ENCODE results near the gene BTD.
A peak's percentile ranks its signal among the peaks of the same experiment; 100 is the strongest.
"Not testable (repeated sequence)": the region's sequence is repeated elsewhere in the genome, so short reads cannot be mapped to it uniquely, and the experiment has no call there.

BTD gene

GRCh38 chr3:15606434-15606891 lies 4.9 kb downstream of the BTD start:
- DNase-seq = no peak

- peak; percentile 97 for DNase-seq
Observed at GRCh38 chr3:15610082-15610759, 8.7 kb downstream of the BTD start.

GRCh38 chr3:15611018-15611417 lies 9.5 kb downstream of the BTD start:
- no peak for DNase-seq

GRCh38 chr3:15612001-15612400 lies 10.5 kb downstream of the BTD start:
- DNase-seq = no peak

GRCh38 chr3:15614958-15615357 lies 13.4 kb downstream of the BTD start:
- DNase-seq = no peak

GRCh38 chr3:15616053-15616452 lies 14.5 kb downstream of the BTD start:
- DNase-seq = peak; percentile 80

- DNase-seq = not testable (repeated sequence)
Observed at GRCh38 chr3:15619659-15620464, 18.3 kb downstream of the BTD start.

DNA sequence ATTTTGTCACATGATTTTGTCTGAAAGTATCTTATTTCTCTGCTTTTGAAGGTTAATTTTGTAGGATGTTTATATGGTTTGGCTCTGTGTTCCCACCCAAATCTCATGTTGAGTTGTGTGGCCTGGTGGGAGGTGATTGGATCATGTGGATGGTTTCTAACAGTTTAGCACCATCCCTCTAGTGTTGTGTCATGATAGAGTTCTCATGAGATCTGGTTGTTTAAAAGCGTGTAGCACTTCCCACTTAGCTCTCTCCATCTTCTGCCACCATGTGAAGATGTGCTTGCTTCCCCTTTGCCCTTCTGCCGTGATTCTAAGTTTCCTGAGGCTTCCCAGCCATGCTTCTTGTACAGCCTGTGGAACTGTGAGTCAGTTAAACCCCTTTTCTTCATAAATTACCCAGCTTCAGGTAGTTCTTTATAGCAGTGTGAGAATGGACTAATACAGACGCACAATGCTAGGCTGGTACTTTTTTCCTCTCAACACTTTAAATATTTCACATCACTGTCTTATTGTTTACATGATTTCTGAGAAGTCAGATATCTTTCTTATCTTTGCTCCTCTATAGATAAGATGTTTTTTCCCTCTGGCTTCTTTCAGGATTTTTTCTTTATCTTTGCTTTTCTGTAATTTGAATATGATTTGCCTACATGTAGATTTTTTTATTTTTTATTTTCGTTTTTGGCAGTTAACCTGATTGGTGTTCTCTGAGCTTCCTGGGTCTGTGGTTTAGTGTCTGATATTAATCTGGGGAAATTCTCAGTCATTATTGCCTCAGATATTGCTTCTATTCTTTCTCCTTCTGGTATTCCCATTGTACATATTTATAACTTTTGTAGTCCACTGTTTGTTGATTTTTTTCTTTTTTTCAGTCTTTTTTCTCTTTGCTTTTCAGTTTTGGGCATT lies 22.2 kb downstream of the BTD start:
- no peak for DNase-seq

DNA sequence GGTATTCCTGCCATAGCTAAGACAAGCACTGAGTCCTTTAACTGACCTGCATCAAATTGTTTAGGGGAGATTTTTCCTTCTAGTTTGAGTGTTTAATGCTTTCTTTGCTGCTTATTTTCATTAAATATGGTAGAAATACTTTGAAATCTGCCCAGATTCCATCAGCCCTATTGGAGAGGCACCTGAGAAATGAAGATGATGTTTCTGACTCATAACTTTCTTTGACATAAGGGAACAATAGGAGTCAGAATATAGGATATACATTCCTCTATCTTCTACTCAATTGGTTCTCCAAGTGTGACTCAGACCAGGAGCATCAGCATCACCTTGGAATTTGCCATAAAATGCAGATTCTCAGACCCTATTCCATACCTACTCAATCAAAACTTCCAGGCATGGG lies 27.4 kb downstream of the BTD start:
- no peak for DNase-seq

- DNase-seq = peak; percentile 82
Observed at GRCh38 chr3:15629860-15630597, 28.5 kb downstream of the BTD start.

DNA sequence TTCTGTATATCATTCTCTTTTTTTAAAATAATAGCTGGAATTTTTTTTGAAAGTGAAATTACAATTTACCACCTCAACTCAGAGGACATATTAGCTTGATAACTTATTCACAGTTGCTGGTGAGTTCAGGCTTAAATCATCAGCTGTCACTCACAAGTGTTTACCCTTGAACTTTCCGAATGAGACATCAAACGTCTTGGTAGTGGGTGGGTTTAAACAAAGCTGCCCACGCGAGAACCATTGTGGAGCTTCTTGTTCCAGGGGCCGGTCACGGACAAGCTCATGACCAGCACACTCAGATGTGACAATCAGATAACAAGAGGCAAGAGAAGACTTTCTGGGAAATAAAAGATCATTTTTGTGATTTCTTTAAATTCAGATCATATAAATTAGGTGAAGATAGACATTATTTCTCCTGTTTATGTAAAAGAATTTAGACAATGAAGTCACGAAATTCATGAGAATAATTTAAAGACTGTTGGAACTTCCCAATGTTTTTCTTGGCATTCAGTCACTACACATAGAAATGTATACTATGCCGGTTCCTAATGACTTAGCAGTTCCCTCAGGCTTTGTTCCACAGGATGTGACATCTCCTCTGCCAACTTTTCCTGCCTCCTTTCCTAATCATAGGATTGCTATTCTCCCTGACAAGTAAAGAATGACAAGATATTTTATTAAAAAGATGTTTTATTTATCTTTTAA lies 29.3 kb downstream of the BTD start:
- DNase-seq = peak; percentile 78

DNA sequence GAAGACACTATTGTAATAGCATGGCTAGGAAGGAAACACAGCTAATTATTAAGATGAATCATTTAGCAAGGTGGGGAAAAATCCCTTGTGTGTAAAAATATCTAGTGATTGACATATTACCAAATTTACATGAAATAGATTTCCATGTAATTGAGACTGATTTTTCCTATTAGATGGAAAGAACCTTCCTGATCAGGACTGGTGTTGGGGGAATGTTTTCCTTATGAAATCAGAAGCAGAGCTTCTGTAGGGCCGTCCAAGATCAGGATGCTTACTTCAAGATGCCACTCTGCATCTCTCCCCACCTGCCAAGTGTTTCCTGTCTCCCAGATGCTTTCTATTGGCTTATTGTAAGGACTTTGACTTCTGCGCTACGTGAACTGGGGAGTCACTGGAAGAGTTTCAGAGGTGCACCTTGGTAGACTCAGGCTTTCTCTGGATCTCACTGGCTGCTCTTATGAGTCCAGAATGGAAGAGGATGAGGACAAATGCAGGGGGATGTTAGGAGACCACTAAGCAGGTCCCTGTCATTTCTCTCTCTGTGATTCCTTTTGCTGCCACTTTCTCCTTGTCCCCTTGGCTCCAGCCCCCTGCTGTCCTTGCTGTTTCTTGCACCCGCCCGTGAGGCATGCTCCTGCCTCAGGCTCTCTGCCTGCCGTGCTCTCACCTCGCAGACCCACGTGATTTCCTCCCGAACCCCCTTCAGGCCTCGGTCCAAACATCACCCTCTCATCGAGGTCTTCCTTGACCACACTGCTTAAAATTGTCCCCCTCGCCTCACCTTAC lies 30.1 kb downstream of the BTD start:
- no peak for DNase-seq

GRCh38 chr3:15632212-15632580 lies 30.7 kb downstream of the BTD start:
- DNase-seq = no peak

DNA sequence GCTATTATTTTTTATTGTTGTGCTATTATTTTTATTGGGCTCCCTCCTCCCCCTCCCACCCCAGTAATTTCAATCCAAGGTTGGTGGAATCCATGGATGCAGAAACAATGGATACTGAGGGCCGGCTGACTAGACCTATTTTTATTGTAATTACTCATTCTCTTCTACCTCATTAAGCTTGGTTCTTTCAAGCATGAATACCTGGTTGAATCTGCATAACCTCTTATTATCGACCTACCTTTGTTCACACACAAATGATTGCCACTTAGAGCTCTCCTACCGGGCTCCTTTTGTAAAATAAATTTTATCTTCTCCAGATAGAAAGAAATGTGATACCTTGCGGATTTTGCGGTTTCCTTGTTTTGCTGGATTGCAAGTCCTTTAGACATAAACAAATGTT lies 31.6 kb downstream of the BTD start:
- no peak for DNase-seq

GRCh38 chr3:15633766-15634598 lies 32.4 kb downstream of the BTD start:
- no peak for DNase-seq

DNA sequence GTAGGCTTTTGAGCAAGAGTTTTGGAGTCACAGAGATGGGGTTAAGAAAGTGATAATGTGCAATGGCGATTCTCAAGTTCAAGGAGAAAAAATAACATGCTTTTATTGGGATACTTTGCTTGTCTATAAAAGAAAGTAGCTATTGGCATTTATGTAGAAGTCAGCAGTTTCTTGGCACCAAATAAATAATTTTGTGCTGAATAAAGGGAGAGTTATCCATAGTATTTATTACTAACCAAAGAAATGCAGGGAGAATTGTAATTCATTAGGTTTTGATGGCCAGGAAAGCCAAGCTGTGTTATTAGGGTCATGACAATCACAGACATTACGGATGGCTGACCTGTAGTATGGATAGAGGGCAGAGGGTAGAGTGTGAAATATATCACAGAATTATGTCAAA lies 33.1 kb downstream of the BTD start:
- DNase-seq = no peak

DNA sequence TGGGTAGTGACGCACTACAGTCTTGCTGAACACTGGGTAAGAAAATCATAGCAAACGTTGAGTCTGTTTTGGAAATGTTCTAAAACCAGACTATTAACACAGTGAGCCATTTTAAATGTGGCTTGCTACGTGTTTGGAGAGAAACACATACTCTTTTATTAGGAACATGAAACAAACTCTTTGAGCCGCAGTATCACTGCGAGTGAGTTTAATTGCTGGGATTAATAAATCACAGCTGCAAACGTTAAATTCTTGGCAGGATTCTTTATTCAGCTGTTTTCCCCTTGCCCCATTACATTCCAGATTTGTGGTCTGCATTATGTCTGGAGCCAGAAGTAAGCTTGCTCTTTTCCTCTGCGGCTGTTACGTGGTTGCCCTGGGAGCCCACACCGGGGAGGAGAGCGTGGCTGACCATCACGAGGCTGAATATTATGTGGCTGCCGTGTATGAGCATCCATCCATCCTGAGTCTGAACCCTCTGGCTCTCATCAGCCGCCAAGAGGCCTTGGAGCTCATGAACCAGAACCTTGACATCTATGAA lies 33.6 kb downstream of the BTD start:
- no peak for DNase-seq

DNA sequence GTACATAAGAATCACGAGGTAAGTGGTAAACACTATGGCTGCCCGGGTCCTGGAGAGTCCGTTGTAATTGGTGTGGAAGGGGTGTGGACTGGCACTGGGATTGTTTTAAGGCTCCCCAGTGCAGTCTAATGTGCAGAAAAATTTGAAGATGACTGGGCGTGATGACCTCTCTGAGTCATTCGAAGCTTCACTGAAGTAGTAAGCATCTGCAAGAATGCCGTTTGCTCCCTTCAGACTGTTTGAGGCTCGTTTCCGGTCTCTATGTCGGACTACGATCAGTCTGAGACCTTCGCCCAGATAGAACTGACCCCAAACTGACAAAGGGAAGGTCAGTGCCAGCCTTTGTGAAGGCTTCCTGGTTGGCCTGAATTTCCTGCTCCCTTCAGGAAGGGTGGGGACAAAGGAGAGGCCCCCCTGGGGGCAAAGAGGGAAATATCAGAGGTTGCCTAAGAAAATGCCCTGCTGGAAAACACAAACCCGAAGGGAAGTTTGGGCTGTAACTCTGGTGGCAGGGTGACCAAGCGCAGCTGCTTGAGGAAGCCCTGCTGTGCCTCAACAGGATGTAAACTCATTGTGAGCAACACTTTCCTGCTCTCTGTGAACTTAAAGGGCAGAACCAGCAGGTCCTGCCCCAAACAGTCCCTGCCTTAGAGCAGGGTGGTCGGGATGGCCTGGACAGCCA lies 34.6 kb downstream of the BTD start:
- peak; percentile 94 for DNase-seq

Measured in NCI-H226 (cell line).